Hematopoietic multipotent progenitor cell treated with erythropoietin and hydrocortisone succinate and interleukin-3 and kit ligand, for 6 days (in vitro differentiated cells): ENCODE measurements around the gene CAMSAP1.

Experiments used
- DNase-seq: peaks from one replicate; pipeline ENCODE4 v3.0.0-alpha.2; 2015

The CAMSAP1 gene

GRCh38 chr9:135788576-135789300 is 118.6 kb downstream of the CAMSAP1 start:
- no peak for DNase-seq

GRCh38 chr9:135787776-135788575 is 119.4 kb downstream of the CAMSAP1 start:
- no peak for DNase-seq

- DNase-seq = no peak
These were observed 120.0 kb downstream of the CAMSAP1 start for GRCh38 chr9:135787317-135787716.

GRCh38 chr9:135786146-135786690 is 121.1 kb downstream of the CAMSAP1 start:
- DNase-seq = no peak

GRCh38 chr9:135785013-135785575 is 122.3 kb downstream of the CAMSAP1 start:
- DNase-seq = no peak

GRCh38 chr9:135783540-135784245 is 123.7 kb downstream of the CAMSAP1 start:
- DNase-seq = no peak

- no peak for DNase-seq
These were observed 124.4 kb downstream of the CAMSAP1 start for GRCh38 chr9:135782946-135783345.

- no peak for DNase-seq
These were observed 126.7 kb downstream of the CAMSAP1 start for GRCh38 chr9:135780626-135781025.

GRCh38 chr9:135780086-135780485 is 127.3 kb downstream of the CAMSAP1 start:
- DNase-seq = no peak

GRCh38 chr9:135779571-135779970 is 127.8 kb downstream of the CAMSAP1 start:
- DNase-seq = no peak

GRCh38 chr9:135778421-135778820 is 128.9 kb downstream of the CAMSAP1 start:
- DNase-seq = no peak

GRCh38 chr9:135777623-135778177 is 129.6 kb downstream of the CAMSAP1 start:
- no peak for DNase-seq

- no peak for DNase-seq
These were observed 130.3 kb downstream of the CAMSAP1 start for GRCh38 chr9:135776893-135777622.

- no peak for DNase-seq
These were observed 131.4 kb downstream of the CAMSAP1 start for GRCh38 chr9:135775911-135776310.

- DNase-seq = no peak
These were observed 132.4 kb downstream of the CAMSAP1 start for GRCh38 chr9:135774794-135775525.

GRCh38 chr9:135774239-135774747 is 133.1 kb downstream of the CAMSAP1 start:
- DNase-seq = no peak

- no peak for DNase-seq
These were observed 133.7 kb downstream of the CAMSAP1 start for GRCh38 chr9:135773530-135774238.

GRCh38 chr9:135772702-135773493 is 134.4 kb downstream of the CAMSAP1 start:
- no peak for DNase-seq

- DNase-seq = peak; percentile 8
These were observed 135.2 kb downstream of the CAMSAP1 start for GRCh38 chr9:135772056-135772646.
